Parathyroid adenoma (tissue), 2 donors: ENCODE results near the gene CLASP1.

ENCODE experiments used
- H2AFZ ChIP-seq: fragments of 300-600 bp; sonication (generic); one replicate; pipeline ENCODE4 v1.7.0; 2017; ENCODE audit warnings: antibody characterized with exemption, mild to moderate bottlenecking
- H3K27ac ChIP-seq: fragments of 300-600 bp; sonication (generic); one replicate; pipeline ENCODE4 v1.7.0; 2017
- H3K27me3 ChIP-seq: fragments of 300-600 bp; sonication (generic); one replicate; pipeline ENCODE4 v1.7.0; 2017; ENCODE audit warnings: low read length; ENCODE audit not compliant: control insufficient read depth, insufficient read depth
- H3K36me3 ChIP-seq: fragments of 300-600 bp; sonication (generic); one replicate; pipeline ENCODE4 v1.7.0; 2017; ENCODE audit warnings: low read length; ENCODE audit not compliant: control insufficient read depth, insufficient read depth
- H3K4me1 ChIP-seq: fragments of 300-600 bp; sonication (generic); one replicate; pipeline ENCODE4 v1.7.0; 2017; ENCODE audit warnings: control low read depth
- H3K4me2 ChIP-seq: fragments of 300-600 bp; sonication (generic); one replicate; pipeline ENCODE4 v1.7.0; 2017; ENCODE audit warnings: low read length
- H3K4me3 ChIP-seq: fragments of 300-600 bp; sonication (generic); one replicate; pipeline ENCODE4 v1.7.0; 2017; ENCODE audit warnings: low read depth, low read length
- H3K79me2 ChIP-seq: fragments of 300-600 bp; sonication (generic); one replicate; pipeline ENCODE4 v1.7.0; 2017; ENCODE audit warnings: control low read depth
- H3K9ac ChIP-seq: fragments of 300-600 bp; sonication (generic); one replicate; pipeline ENCODE4 v1.7.0; 2017; ENCODE audit warnings: mild to moderate bottlenecking
- H3K9me3 ChIP-seq: fragments of 300-600 bp; sonication (generic); one replicate; pipeline ENCODE4 v1.7.0; 2017; ENCODE audit warnings: low read length; ENCODE audit not compliant: control insufficient read depth
- TF ChIP-seq, protein P1 (sequence below): fragments of 300-600 bp; sonication (generic); IDR thresholded peaks from one replicate; pipeline ENCODE4 v1.7.0; 2017; ENCODE audit warnings: antibody characterized with exemption, mild to moderate bottlenecking
- donor health status: primary hyperparathyroidism.

CLASP1 gene

DNA sequence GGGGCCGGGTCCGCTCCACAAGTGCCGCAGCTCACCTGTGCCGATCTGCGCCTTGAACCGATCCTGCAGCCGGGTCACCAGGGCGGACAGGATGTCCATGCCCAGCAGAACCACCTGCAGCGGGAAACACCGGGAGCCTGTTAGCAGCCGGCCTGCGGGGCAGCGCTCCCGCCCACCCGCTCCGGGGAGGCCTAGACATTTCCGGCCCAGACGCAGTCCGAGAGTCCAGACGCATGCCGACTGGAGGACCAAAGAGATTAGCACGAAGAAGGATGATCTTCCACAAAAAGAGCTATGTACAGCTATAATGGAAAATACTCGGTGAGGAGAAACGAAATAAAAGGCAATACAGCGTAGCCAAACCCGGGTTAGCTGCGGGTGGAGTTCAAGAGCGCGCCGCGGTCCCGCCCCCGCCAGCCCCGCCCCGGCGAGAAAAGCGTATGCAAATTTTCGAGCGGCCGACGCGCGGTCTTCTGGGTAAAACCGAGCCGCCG lies 119.0 kb downstream of the CLASP1 start:
- Histone ChIP-seq H3K4me2 (peak overlapping the region; percentile 76), H3K27me3 (no peaks in the 10 kb centered on the region), H3K4me1 (peaks cover 10% of the 10 kb centered on the region), H3K9ac (peak overlapping the region; percentile 20), H3K4me3 (peak overlapping the region; percentile 71), H3K36me3 (no peaks in the 10 kb centered on the region), H3K9me3 (no peaks in the 10 kb centered on the region), H3K79me2 (peaks cover 7% of the 10 kb centered on the region), H3K27ac (peak overlapping the region; percentile 97), H2AFZ (peak overlapping the region; percentile 77)
- TF ChIP-seq, protein P1, sequence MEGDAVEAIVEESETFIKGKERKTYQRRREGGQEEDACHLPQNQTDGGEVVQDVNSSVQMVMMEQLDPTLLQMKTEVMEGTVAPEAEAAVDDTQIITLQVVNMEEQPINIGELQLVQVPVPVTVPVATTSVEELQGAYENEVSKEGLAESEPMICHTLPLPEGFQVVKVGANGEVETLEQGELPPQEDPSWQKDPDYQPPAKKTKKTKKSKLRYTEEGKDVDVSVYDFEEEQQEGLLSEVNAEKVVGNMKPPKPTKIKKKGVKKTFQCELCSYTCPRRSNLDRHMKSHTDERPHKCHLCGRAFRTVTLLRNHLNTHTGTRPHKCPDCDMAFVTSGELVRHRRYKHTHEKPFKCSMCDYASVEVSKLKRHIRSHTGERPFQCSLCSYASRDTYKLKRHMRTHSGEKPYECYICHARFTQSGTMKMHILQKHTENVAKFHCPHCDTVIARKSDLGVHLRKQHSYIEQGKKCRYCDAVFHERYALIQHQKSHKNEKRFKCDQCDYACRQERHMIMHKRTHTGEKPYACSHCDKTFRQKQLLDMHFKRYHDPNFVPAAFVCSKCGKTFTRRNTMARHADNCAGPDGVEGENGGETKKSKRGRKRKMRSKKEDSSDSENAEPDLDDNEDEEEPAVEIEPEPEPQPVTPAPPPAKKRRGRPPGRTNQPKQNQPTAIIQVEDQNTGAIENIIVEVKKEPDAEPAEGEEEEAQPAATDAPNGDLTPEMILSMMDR: no peak

DNA sequence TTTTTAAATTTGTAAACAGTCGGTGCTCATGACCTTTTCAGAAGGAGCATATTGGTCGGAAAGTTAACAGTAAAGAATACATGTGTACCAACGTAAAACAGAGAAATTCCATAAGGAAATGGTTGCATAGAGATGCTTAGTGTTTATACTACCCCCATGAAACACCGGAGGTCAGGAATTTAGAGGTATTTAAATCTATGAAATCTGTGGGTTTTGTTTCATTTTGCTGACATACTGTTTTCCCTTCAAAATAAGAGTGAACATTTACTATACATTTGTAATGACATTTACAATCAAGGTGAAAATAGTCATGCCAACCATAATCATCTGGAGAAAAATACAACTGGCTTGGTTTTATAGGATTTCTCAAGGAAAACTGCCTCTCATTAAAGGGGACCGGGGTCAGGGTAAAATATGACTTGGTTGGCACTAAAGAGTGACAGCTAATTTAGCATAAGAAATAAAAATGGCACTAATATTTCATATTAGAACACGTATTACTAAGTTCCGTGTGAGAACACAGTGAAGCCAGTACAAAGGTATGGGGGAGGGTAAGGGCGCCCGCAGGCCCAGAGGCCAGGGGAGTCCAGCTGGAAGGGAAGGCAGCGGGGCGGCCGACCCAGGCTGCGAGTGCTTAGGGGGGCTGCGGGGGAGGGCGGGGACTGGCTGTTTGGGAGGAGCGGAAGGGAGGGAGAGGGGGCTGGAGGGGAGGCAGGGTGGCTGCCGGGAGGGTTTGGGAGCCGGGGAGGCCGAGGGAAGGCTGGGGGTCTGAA lies 119.6 kb downstream of the CLASP1 start:
- Histone ChIP-seq H3K27me3 (no peaks in the 10 kb centered on the region), H3K9me3 (no peaks in the 10 kb centered on the region), H3K4me3 (peak overlapping the region; percentile 71), H3K4me1 (peaks cover 10% of the 10 kb centered on the region), H2AFZ (peak overlapping the region; percentile 77), H3K4me2 (peak overlapping the region; percentile 76), H3K36me3 (no peaks in the 10 kb centered on the region), H3K9ac (no peak overlapping the region), H3K79me2 (peaks cover 7% of the 10 kb centered on the region), H3K27ac (peak overlapping the region; percentile 97)
- TF ChIP-seq, protein P1: no peak

DNA sequence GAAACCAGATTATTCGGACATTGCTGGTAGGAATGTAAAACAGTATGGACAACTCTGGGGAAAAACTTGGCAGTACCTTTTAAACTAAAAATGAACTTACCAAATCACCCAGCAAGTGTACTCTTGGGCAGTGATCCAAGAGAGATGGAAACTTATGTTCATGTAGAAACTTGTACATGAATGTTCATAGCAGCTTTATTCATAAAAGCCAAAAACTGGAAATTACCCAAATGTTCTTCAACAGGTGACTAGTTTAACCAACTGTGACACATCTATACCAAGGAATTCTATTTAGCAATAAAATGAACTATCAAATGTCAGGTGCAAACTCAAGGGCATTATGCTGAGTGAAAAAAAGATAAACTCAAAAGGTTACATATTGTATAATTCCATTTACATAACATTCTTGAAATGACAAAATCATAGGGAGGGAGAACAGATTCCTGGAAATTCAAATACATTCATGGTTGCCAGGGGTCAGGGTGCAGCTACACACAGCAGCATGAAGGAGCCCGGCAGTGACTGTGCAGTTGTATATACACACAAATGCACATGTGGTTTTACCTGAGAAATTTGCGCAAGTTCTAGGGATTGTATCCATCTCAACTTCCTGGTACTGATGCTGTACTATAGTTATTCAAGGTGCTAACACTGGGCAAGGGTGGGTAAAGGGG lies 122.1 kb downstream of the CLASP1 start:
- peaks cover 10% of the 10 kb centered on the region for H3K4me1 ChIP-seq
- no peaks in the 10 kb centered on the region for H3K27me3 ChIP-seq
- no peaks in the 10 kb centered on the region for H3K9me3 ChIP-seq
- no peak overlapping the region for H3K4me3 ChIP-seq
- H2AFZ ChIP-seq: no peak overlapping the region
- peaks cover 7% of the 10 kb centered on the region for H3K79me2 ChIP-seq
- H3K4me2 ChIP-seq: no peak overlapping the region
- H3K9ac ChIP-seq: no peak overlapping the region
- H3K36me3 ChIP-seq: no peaks in the 10 kb centered on the region
- no peak overlapping the region for H3K27ac ChIP-seq
- TF ChIP-seq, protein P1: no peak

DNA sequence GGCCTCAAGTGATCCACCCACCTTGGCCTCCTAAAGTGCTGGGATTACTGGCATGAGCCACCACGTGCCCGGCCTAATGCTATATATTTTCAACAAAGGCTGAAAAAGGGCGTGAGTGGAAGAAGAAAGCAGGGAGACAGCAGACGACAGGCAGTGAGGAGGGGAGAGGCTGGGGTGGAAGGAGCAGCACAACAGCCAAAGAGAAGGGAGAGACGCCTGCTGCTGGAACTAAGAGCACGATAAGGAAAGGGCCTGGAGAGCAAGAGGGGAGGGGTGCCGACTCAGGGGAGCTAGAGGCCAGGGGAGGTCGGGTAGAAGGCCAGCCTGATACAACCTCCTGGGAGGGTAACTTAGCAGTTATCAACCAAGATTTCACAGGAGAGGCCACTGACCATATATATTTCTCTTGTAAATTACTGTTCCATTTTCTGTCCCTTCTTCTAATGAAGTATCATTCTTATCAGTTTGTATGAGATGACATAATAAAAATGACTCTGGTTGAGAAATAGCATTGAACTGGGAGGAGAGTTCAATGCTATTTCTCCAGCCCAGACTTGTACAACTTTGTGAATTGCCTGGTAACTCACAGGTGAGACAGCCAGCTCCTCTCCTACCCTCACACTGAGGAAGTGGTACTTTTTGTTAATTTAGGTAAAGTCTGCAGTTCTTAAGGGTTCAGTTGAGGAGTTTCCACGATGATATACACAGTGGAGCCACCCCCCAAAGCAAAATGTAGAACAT lies 124.4 kb downstream of the CLASP1 start:
- H3K4me2 ChIP-seq: no peak overlapping the region
- H3K9me3 ChIP-seq: no peaks in the 10 kb centered on the region
- no peaks in the 10 kb centered on the region for H3K27me3 ChIP-seq
- H3K79me2 ChIP-seq: peaks cover 15% of the 10 kb centered on the region
- H3K9ac ChIP-seq: no peak overlapping the region
- H2AFZ ChIP-seq: no peak overlapping the region
- H3K4me3 ChIP-seq: no peak overlapping the region
- H3K36me3 ChIP-seq: no peaks in the 10 kb centered on the region
- H3K4me1 ChIP-seq: peaks cover 10% of the 10 kb centered on the region
- TF ChIP-seq, protein P1: no peak
- H3K27ac ChIP-seq: no peak overlapping the region
